Colonic mucosa (tissue), 4 donors: ENCODE data around the gene CLC. TPM values are rescaled to one million over a fixed set of nuclear protein-coding genes. Genes with fewer than 3 reads are reported as not detected.
A peak's percentile ranks its signal among the peaks of the same experiment; 100 is the strongest.
"Not testable (repeated sequence)": the region's sequence is repeated elsewhere in the genome, so short reads cannot be mapped to it uniquely, and the experiment has no call there.

Experiments
- DNase-seq: peaks from one replicate; pipeline ENCODE4 v3.0.0-alpha.2; 2020
- H3K27ac ChIP-seq: fragments of 200-600 bp; one replicate; pipeline ENCODE4 v1.8.0; 2021
- H3K27me3 ChIP-seq: fragments of 200-600 bp; one replicate; pipeline ENCODE4 v1.8.0; 2021
- H3K36me3 ChIP-seq: fragments of 200-600 bp; one replicate; pipeline ENCODE4 v1.8.0; 2021
- H3K4me1 ChIP-seq: fragments of 200-600 bp; one replicate; pipeline ENCODE4 v1.8.0; 2021; ENCODE audit warnings: mild to moderate bottlenecking
- H3K4me3 ChIP-seq: fragments of 200-600 bp; one replicate; pipeline ENCODE4 v1.8.0; 2021
- H3K9ac ChIP-seq, 2 donors: one replicate each; pipeline ENCODE4 v1.7.0; 2013; ENCODE audit warnings: control low read depth in 2 of 2, low read depth in 2 of 2, low read length in 2 of 2
- H3K9me3 ChIP-seq: fragments of 200-600 bp; one replicate; pipeline ENCODE4 v1.8.0; 2021
- intact Hi-C: fragments of 100-400 bp; cut with DNase I; formaldehyde crosslinking; loops from one replicate; pipeline ENCODE4 v1.14.1; 2022
- total RNA-seq, 2 donors: library from RNA; stranded (reverse); fragmentation: NEBNext Ultra II Directional in 1 of 2; extraction: Animal tissue kit (Norgen Biotek cat#: 25700) in 1 of 2; gene quantifications; one replicate each; pipeline ENCODE4 v1.2.1, GENCODE V29; 2021
- TF ChIP-seq, protein P1 (sequence below): fragments of 200-600 bp; IDR thresholded peaks from one replicate; pipeline ENCODE4 v1.8.0; 2022; ENCODE audit warnings: antibody characterized with exemption, mild to moderate bottlenecking
- donor health status: healthy.
- donor health status: DM: no; HTN: no; CAD: no.
- donor health status: DM: no; HTN: no; CAD: no.

The CLC gene
- total RNA-seq, 2 donors from 2014 or later, result 0.56 TPM; not detected in 1

DNA sequence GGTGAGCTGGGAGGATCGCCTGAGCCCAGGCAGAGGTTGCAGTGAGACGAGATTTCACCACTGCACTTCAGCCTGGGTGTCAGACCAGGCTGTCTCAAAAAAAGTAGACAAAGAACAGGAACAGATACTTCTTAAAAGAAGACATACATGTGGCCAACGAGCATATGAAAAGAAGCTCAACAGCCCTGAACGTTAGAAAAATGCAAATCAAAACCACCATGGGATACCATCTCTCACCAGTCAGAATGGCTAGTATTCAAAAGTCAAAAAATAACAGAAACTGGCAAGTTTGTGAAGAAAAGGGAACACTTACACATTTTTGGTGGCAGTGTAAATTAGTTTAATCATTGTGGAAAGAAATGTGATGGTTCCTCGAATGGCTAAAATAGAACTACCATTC is 36.5 kb downstream of the CLC start:
- no peaks in the 10 kb centered on the region for H3K27me3 ChIP-seq
- DNase-seq, result no peak
- H3K36me3 ChIP-seq, result no peaks in the 10 kb centered on the region
- no peaks in the 10 kb centered on the region for H3K4me1 ChIP-seq
- no peak overlapping the region for H3K9ac ChIP-seq
- H3K27ac ChIP-seq, result no peak overlapping the region
- intact Hi-C loops, result no loop called here
- TF ChIP-seq, protein P1, sequence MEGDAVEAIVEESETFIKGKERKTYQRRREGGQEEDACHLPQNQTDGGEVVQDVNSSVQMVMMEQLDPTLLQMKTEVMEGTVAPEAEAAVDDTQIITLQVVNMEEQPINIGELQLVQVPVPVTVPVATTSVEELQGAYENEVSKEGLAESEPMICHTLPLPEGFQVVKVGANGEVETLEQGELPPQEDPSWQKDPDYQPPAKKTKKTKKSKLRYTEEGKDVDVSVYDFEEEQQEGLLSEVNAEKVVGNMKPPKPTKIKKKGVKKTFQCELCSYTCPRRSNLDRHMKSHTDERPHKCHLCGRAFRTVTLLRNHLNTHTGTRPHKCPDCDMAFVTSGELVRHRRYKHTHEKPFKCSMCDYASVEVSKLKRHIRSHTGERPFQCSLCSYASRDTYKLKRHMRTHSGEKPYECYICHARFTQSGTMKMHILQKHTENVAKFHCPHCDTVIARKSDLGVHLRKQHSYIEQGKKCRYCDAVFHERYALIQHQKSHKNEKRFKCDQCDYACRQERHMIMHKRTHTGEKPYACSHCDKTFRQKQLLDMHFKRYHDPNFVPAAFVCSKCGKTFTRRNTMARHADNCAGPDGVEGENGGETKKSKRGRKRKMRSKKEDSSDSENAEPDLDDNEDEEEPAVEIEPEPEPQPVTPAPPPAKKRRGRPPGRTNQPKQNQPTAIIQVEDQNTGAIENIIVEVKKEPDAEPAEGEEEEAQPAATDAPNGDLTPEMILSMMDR, result no peak
- no peaks in the 10 kb centered on the region for H3K9me3 ChIP-seq
- no peak overlapping the region for H3K4me3 ChIP-seq

DNA sequence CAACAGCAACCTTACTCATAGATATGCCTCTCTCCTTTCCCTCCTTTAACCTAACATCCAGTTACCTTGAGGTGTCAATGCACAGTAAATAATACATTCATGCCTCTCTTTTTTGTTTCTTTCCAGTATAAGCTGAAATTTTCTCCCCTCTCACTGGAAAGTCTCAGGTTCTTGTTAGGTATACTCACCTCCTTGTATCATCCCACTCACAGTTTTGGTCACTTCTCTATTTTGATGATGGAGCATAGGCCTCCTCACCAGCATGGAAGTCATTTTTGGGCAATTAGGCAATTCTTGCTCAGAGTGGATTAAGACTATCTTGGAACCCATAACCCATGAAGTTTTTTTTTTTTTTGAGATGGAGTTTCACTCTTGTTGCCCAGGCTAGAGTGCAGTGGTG is 39.3 kb downstream of the CLC start:
- no peaks in the 10 kb centered on the region for H3K27me3 ChIP-seq
- no peak overlapping the region for H3K4me3 ChIP-seq
- H3K9ac ChIP-seq, result no peak overlapping the region
- no peaks in the 10 kb centered on the region for H3K36me3 ChIP-seq
- no peaks in the 10 kb centered on the region for H3K4me1 ChIP-seq
- H3K9me3 ChIP-seq, result no peaks in the 10 kb centered on the region
- no peak overlapping the region for H3K27ac ChIP-seq
- intact Hi-C loops, result no loop called here
- TF ChIP-seq, protein P1, result no peak
- no peak for DNase-seq

DNA sequence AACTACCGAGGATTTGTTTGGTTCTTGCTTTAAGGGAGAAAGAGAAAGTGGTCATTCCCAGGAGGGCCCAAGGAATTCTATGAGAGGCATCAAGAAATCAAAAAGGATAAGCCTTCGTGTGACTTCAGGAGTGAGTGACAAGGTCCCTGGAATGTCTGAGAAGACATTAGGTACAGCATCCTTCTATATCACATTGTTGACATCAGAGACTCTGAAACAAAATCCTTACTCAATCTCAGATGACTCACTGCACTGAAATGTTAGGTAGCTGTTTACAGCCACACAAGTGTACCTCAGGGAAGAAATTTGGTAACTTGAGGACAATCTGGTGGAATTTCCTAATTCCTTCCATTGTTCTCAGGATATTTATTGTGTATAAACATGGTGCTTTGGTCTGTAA is 41.4 kb downstream of the CLC start:
- no peak for DNase-seq
- intact Hi-C loops, result no loop called here
- Histone ChIP-seq H3K27me3 (no peaks in the 10 kb centered on the region), H3K4me3 (no peak overlapping the region), H3K9ac (no peak overlapping the region), H3K36me3 (no peaks in the 10 kb centered on the region), H3K4me1 (no peaks in the 10 kb centered on the region), H3K9me3 (no peaks in the 10 kb centered on the region), H3K27ac (no peak overlapping the region)
- TF ChIP-seq, protein P1, result no peak

DNA sequence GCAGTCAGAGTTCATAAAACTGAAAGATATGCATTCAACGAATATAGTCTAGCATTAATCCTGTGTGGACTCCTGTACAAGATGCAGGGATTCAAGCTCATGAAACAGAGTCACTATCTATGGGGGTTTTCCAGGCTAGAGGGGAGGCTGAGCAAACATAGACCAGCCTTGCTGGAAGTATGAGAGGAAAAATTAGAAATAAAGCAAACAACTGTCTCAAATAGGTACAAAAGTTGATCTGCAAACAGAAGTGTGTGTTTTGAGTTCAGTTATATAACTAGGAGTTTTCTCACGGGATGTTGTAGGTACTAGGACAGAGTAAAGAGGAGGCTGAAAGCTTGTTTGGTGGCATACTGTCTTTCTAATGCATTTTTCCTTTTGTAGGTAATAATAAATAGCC is 42.1 kb downstream of the CLC start:
- Histone ChIP-seq H3K27me3 (no peaks in the 10 kb centered on the region), H3K4me3 (no peak overlapping the region), H3K9me3 (no peaks in the 10 kb centered on the region), H3K27ac (no peak overlapping the region), H3K4me1 (no peaks in the 10 kb centered on the region), H3K36me3 (no peaks in the 10 kb centered on the region), H3K9ac (no peak overlapping the region)
- TF ChIP-seq, protein P1, result no peak
- DNase-seq, result no peak
- intact Hi-C loops, result no loop called here

DNA sequence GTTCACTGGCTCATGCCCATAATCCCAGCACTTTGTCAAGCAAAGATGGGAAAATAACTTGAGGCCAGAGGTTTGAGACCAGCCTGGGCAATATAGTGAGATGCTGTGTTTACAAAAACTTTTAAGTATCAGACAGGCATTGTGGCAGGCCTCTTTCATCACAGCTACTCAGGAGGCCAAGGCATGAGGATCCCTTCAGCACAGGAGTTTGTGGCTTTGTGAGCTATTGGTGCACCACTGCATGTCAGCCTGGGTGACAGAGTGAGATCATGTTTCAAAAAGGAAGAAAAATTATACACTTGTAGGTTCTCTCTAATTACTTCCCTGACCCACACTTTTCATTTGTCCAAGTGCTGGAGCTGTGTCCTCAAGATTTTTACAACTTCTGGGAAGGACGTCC is 45.0 kb downstream of the CLC start:
- no peaks in the 10 kb centered on the region for H3K36me3 ChIP-seq
- TF ChIP-seq, protein P1, result no peak
- no peak overlapping the region for H3K4me3 ChIP-seq
- H3K27ac ChIP-seq, result no peak overlapping the region
- no peaks in the 10 kb centered on the region for H3K4me1 ChIP-seq
- H3K9me3 ChIP-seq, result no peaks in the 10 kb centered on the region
- no peak for DNase-seq
- intact Hi-C loops, result no loop called here
- H3K27me3 ChIP-seq, result no peaks in the 10 kb centered on the region
- no peak overlapping the region for H3K9ac ChIP-seq

DNA sequence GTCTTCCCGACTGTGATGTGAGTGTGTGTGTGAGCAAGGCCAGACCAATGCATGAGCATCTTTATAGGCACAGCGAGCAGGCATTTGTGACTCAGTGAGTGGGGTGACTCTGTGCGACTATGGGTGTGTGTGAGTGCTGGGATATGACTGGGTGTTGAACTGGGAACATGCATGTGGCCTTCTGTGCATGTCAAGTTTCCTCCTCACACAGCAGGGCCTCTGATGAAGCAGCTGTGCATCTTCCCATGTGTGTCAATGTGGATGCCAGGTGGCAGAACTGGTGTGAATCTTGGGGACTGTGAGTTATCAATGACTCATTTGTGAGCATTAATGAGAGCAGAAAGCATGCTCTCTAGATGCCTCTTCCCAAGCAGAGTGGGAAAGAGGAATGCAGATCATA is 45.7 kb downstream of the CLC start:
- Histone ChIP-seq H3K36me3 (no peaks in the 10 kb centered on the region), H3K27ac (no peak overlapping the region), H3K4me1 (no peaks in the 10 kb centered on the region), H3K27me3 (no peaks in the 10 kb centered on the region), H3K9ac (no peak overlapping the region), H3K9me3 (no peaks in the 10 kb centered on the region), H3K4me3 (no peak overlapping the region)
- TF ChIP-seq, protein P1, result no peak
- intact Hi-C loops, result no loop called here
- DNase-seq, result no peak

DNA sequence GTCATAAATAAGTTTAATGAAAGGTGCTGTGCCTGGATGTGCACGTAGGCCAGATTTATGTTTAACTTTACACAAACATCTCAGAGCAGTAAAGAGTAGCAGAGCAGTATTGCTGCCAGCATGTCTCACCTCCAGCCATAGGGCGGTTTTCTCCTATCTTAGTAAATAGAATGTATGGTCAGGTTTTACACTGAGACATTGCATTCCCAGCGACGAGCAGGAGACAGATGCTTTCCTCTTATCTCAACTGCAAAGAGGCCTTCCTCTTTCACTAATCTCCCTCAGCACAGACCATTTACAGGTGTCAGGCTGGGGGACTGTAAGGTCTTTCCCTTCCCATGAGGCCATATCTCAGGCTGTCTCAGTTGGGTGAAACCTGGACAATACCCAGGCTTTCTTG is 49.2 kb downstream of the CLC start:
- H3K4me1 ChIP-seq, H3K9ac ChIP-seq, H3K27ac ChIP-seq, H3K27me3 ChIP-seq, H3K36me3 ChIP-seq, H3K4me3 ChIP-seq, H3K9me3 ChIP-seq, intact Hi-C loops: not testable (repeated sequence)
- DNase-seq, result peak; percentile 19
